WTC11 (cell line): ENCODE measurements around the gene FAM124A. TPM values are rescaled to one million over a fixed set of nuclear protein-coding genes. Genes with fewer than 3 reads are reported as not detected.

ENCODE experiments used
- ATAC-seq: fragments of 200-7000 bp; cut with Tn5 transposase; 2 replicates; pipeline ENCODE4 v1.10.0; 2021; ENCODE audit warnings: mild to moderate bottlenecking, moderate library complexity
- CTCF ChIA-PET: fragments of 300-600 bp; sonication (Branson Sonifier 250); formaldehyde crosslinking; loops from one replicate; lab custom pipeline; 2021; ENCODE audit warnings: antibody characterized with exemption; lab: Charles Lee
- POLR2A ChIA-PET: fragments of 350-600 bp; sonication (Branson Sonifier 250); formaldehyde crosslinking; loops from one replicate; lab custom pipeline; 2021; ENCODE audit warnings: antibody characterized with exemption; lab: Charles Lee
- DNase-seq: peaks from one replicate; pipeline ENCODE4 v3.0.0; 2021; ENCODE audit warnings: low spot score
- H3K27ac Mint-ChIP-seq: 2 replicates; pipeline ENCODE4 v1.8.0; 2021; ENCODE audit warnings: mixed read lengths
- H3K27me3 Mint-ChIP-seq: 2 replicates; pipeline ENCODE4 v1.8.0; 2021; ENCODE audit warnings: low read depth, mild to moderate bottlenecking, moderate library complexity, mixed read lengths
- H3K36me3 Mint-ChIP-seq: 2 replicates; pipeline ENCODE4 v1.8.0; 2021; ENCODE audit warnings: mixed read lengths
- H3K4me1 Mint-ChIP-seq: 2 replicates; pipeline ENCODE4 v1.8.0; 2022; ENCODE audit warnings: mixed read lengths
- H3K4me3 Mint-ChIP-seq: 2 replicates; pipeline ENCODE4 v1.8.0; 2021; ENCODE audit warnings: mild to moderate bottlenecking, moderate library complexity, mixed read lengths
- H3K9me3 Mint-ChIP-seq: 2 replicates; pipeline ENCODE4 v1.8.0; 2021; ENCODE audit warnings: mixed read lengths
- AFF4 ChIP-seq: sonication (generic); formaldehyde crosslinking; IDR thresholded peaks from 2 replicates; pipeline ENCODE4 v1.8.1; 2023; ENCODE audit warnings: mild to moderate bottlenecking, missing genetic modification reagents, borderline replicate concordance
- CBFB ChIP-seq: sonication (generic); formaldehyde crosslinking; IDR thresholded peaks from 2 replicates; pipeline ENCODE4 v1.8.1; 2022; ENCODE audit warnings: mild to moderate bottlenecking, low read depth, missing genetic modification reagents
- CREB1 ChIP-seq: sonication (generic); formaldehyde crosslinking; IDR thresholded peaks from 2 replicates; pipeline ENCODE4 v1.8.0; 2023; ENCODE audit warnings: mild to moderate bottlenecking, missing genetic modification reagents
- CREM ChIP-seq: sonication (generic); formaldehyde crosslinking; IDR thresholded peaks from 2 replicates; pipeline ENCODE4 v1.8.1; 2022; ENCODE audit warnings: mild to moderate bottlenecking, missing genetic modification reagents, moderate library complexity
- ERG ChIP-seq: fragments of 250-450 bp; sonication (Bioruptor Pico); IDR thresholded peaks from 2 replicates; pipeline ENCODE4 v1.8.0; 2021; ENCODE audit warnings: mild to moderate bottlenecking
- ETV6 ChIP-seq: sonication (generic); formaldehyde crosslinking; IDR thresholded peaks from 2 replicates; pipeline ENCODE4 v1.8.1; 2022; ENCODE audit warnings: mild to moderate bottlenecking, missing genetic modification reagents
- MAX ChIP-seq: sonication (generic); formaldehyde crosslinking; IDR thresholded peaks from 2 replicates; pipeline ENCODE4 v1.8.0; 2022; ENCODE audit warnings: mild to moderate bottlenecking, missing genetic modification reagents
- MYBL2 ChIP-seq: sonication (generic); formaldehyde crosslinking; IDR thresholded peaks from 2 replicates; pipeline ENCODE4 v1.8.1; 2023; ENCODE audit warnings: mild to moderate bottlenecking, moderate library complexity, missing genetic modification reagents
- NFATC4 ChIP-seq: fragments of 250-450 bp; sonication (Bioruptor Pico); IDR thresholded peaks from 2 replicates; pipeline ENCODE4 v1.9.0; 2021; ENCODE audit warnings: mild to moderate bottlenecking
- NFE2L1 ChIP-seq: sonication (generic); formaldehyde crosslinking; IDR thresholded peaks from 2 replicates; pipeline ENCODE4 v1.8.1; 2023; ENCODE audit warnings: missing genetic modification reagents
- NR1H2 ChIP-seq: sonication (generic); formaldehyde crosslinking; IDR thresholded peaks from 2 replicates; pipeline ENCODE4 v1.9.0; 2021; ENCODE audit warnings: mild to moderate bottlenecking, moderate library complexity, missing genetic modification reagents
- PRDM15 ChIP-seq: sonication (generic); formaldehyde crosslinking; IDR thresholded peaks from 2 replicates; pipeline ENCODE4 v1.8.0; 2022; ENCODE audit warnings: missing genetic modification reagents
- PREB ChIP-seq: sonication (generic); formaldehyde crosslinking; IDR thresholded peaks from 2 replicates; pipeline ENCODE4 v1.8.1; 2022; ENCODE audit warnings: mild to moderate bottlenecking, missing genetic modification reagents, moderate library complexity, borderline replicate concordance
- TEAD1 ChIP-seq: sonication (generic); formaldehyde crosslinking; IDR thresholded peaks from 2 replicates; pipeline ENCODE4 v1.8.0; 2022; ENCODE audit warnings: mild to moderate bottlenecking, missing genetic modification reagents
- ZBTB43 ChIP-seq: sonication (generic); formaldehyde crosslinking; IDR thresholded peaks from 2 replicates; pipeline ENCODE4 v1.8.1; 2023; ENCODE audit warnings: mild to moderate bottlenecking, missing genetic modification reagents
- ZNF121 ChIP-seq: sonication (generic); formaldehyde crosslinking; IDR thresholded peaks from 2 replicates; pipeline ENCODE4 v1.8.0; 2023; ENCODE audit warnings: missing genetic modification reagents
- ZNF423 ChIP-seq: fragments of 250-450 bp; sonication (Bioruptor Pico); IDR thresholded peaks from 2 replicates; pipeline ENCODE4 v2.1.2; 2022; ENCODE audit warnings: mild to moderate bottlenecking, moderate library complexity
- total RNA-seq: library from RNA; stranded (reverse); gene quantifications from 3 replicates; pipeline ENCODE4 v1.2.3, GENCODE V29; 2021

FAM124A gene
- total RNA-seq, 1 experiment from 2014 or later, result 45.8 TPM

GRCh38 chr13:51213173-51213728 lies 8.9 kb upstream of the FAM124A start:
- peaks cover 10% of the 10 kb centered on the region for H3K36me3 Mint-ChIP-seq
- peaks cover 27% of the 10 kb centered on the region for H3K27me3 Mint-ChIP-seq
- DNase-seq, result no peak
- peaks cover 53% of the 10 kb centered on the region for H3K4me1 Mint-ChIP-seq
- no peak overlapping the region for H3K27ac Mint-ChIP-seq
- no peak for TF ChIP-seq ZNF423 (CRISPR knock-in tag)
- ChIA-PET CTCF (interaction anchor here (0.5 to 1.6 kb wide), 2 partner anchors 88 to 567 kb away, joined by 3 to 4 read pairs; no protein-coding TSS in a partner anchor), POLR2A (no interaction called here)
- ATAC-seq, result no peak
- H3K4me3 Mint-ChIP-seq, result no peak overlapping the region
- peaks cover 17% of the 10 kb centered on the region for H3K9me3 Mint-ChIP-seq

- Mint-ChIP-seq H3K27me3 (peaks cover 32% of the 10 kb centered on the region), H3K9me3 (peaks cover 12% of the 10 kb centered on the region), H3K27ac (no peak overlapping the region), H3K36me3 (peaks cover 10% of the 10 kb centered on the region), H3K4me1 (peaks cover 34% of the 10 kb centered on the region), H3K4me3 (no peak overlapping the region)
- ATAC-seq (no peak), DNase-seq (no peak)
- ChIA-PET POLR2A (interaction anchor here (1.9 kb wide), 1 partner anchor 67 kb away, joined by 4 read pairs; no protein-coding TSS in a partner anchor), CTCF (interaction anchor here (0.7 to 0.9 kb wide), 3 partner anchors 67 to 84 kb away, joined by 3 to 5 read pairs (median 3); no protein-coding TSS in a partner anchor)
- TF ChIP-seq ETV6 (CRISPR knock-in tag) (no peak), NFE2L1 (CRISPR knock-in tag) (no peak), CREB1 (no peak), ZNF423 (CRISPR knock-in tag) (no peak), MYBL2 (CRISPR knock-in tag) (no peak), MAX (CRISPR knock-in tag) (no peak)
These were observed 3.6 kb upstream of the FAM124A start for GRCh38 chr13:51218626-51219025.

- peak overlapping the region; percentile 78 for H3K4me3 Mint-ChIP-seq
- H3K4me1 Mint-ChIP-seq, result peaks cover 47% of the 10 kb centered on the region
- no peak for ATAC-seq
- peaks cover 12% of the 10 kb centered on the region for H3K9me3 Mint-ChIP-seq
- POLR2A ChIA-PET, result interaction anchor here (1.5 kb wide), 1 partner anchor 23 kb away, joined by 3 read pairs; no protein-coding TSS in a partner anchor
- H3K27me3 Mint-ChIP-seq, result peaks cover 26% of the 10 kb centered on the region
- TF ChIP-seq PRDM15 (CRISPR knock-in tag) (no peak), CREM (CRISPR knock-in tag) (no peak), TEAD1 (CRISPR knock-in tag) (no peak), NFATC4 (CRISPR knock-in tag) (no peak)
- TF ChIP-seq, all 79 proteins: peak for 0
- H3K36me3 Mint-ChIP-seq, result peaks cover 19% of the 10 kb centered on the region
- DNase-seq, result no peak
- CTCF ChIA-PET, result interaction anchor here (0.7 to 1.7 kb wide), 6 partner anchors 11 to 104 kb away, joined by 3 to 6 read pairs (median 4); no protein-coding TSS in a partner anchor
- H3K27ac Mint-ChIP-seq, result no peak overlapping the region
These were observed 1.5 kb upstream of the FAM124A start for GRCh38 chr13:51220706-51221105.

- ChIA-PET CTCF (interaction anchor here (0.7 to 1.7 kb wide), 7 partner anchors 10 to 104 kb away, joined by 3 to 6 read pairs (median 3); no protein-coding TSS in a partner anchor), POLR2A (interaction anchor here (1.5 kb wide), 1 partner anchor 23 kb away, joined by 3 read pairs; no protein-coding TSS in a partner anchor)
- no peak for DNase-seq
- H3K4me3 Mint-ChIP-seq, result peak overlapping the region; percentile 78
- H3K27ac Mint-ChIP-seq, result no peak overlapping the region
- peaks cover 49% of the 10 kb centered on the region for H3K4me1 Mint-ChIP-seq
- H3K27me3 Mint-ChIP-seq, result peaks cover 26% of the 10 kb centered on the region
- ATAC-seq, result no peak
- H3K36me3 Mint-ChIP-seq, result peaks cover 20% of the 10 kb centered on the region
- peaks cover 12% of the 10 kb centered on the region for H3K9me3 Mint-ChIP-seq
- TF ChIP-seq ERG (CRISPR knock-in tag), result no peak
- TF ChIP-seq ZNF121 (CRISPR knock-in tag), result no peak
- no peak for TF ChIP-seq CBFB (CRISPR knock-in tag)
- TF ChIP-seq AFF4 (CRISPR knock-in tag), result no peak
- no peak for TF ChIP-seq ZBTB43 (CRISPR knock-in tag)
- TF ChIP-seq NR1H2 (CRISPR knock-in tag), result no peak
- TF ChIP-seq PREB, result no peak
These were observed 1.1 kb upstream of the FAM124A start for GRCh38 chr13:51221108-51221507.
